ENCODE data around the gene MAP4K5. TPM values are rescaled to one million over a fixed set of nuclear protein-coding genes. Genes with fewer than 3 reads are reported as not detected.
A peak's percentile ranks its signal among the peaks of the same experiment; 100 is the strongest.

MAP4K5 gene
- total RNA-seq, 1 experiment from 2014 or later: 48.4 TPM

- DNase-seq: peak in 1 of 2 experiments; percentile 6
- Mint-ChIP-seq H3K36me3 (ENCODE audit: insufficient read depth, unreplicated experiment) (peaks cover 6% of the 10 kb centered on the region), H3K27me3 (ENCODE audit: insufficient read depth, unreplicated experiment) (no peaks in the 10 kb centered on the region), H3K9me3 (ENCODE audit: unreplicated experiment) (no peaks in the 10 kb centered on the region), H3K4me1 (ENCODE audit: low read depth, unreplicated experiment) (peaks cover 8% of the 10 kb centered on the region), H3K4me3 (ENCODE audit: unreplicated experiment) (no peak overlapping the region), H3K27ac (ENCODE audit: unreplicated experiment) (no peak overlapping the region)
- POLR2A ChIA-PET: no interaction called here
- no peaks in the 10 kb centered on the region for H3K27me3 ChIP-seq (replicated peaks; ENCODE audit: control insufficient read depth, insufficient read depth, low read length)
- CTCF ChIA-PET: interaction anchor here (0.6 to 1.0 kb wide), 2 partner anchors 41 to 250 kb away, joined by 3 to 4 read pairs; no protein-coding TSS in a partner anchor
- H3K9me3 ChIP-seq: no peaks in the 10 kb centered on the region
- BruUV-seq (replicated peaks): no TSS peak
- H3K4me1 ChIP-seq: peaks cover 12% of the 10 kb centered on the region
- TF ChIP-seq, protein P1, sequence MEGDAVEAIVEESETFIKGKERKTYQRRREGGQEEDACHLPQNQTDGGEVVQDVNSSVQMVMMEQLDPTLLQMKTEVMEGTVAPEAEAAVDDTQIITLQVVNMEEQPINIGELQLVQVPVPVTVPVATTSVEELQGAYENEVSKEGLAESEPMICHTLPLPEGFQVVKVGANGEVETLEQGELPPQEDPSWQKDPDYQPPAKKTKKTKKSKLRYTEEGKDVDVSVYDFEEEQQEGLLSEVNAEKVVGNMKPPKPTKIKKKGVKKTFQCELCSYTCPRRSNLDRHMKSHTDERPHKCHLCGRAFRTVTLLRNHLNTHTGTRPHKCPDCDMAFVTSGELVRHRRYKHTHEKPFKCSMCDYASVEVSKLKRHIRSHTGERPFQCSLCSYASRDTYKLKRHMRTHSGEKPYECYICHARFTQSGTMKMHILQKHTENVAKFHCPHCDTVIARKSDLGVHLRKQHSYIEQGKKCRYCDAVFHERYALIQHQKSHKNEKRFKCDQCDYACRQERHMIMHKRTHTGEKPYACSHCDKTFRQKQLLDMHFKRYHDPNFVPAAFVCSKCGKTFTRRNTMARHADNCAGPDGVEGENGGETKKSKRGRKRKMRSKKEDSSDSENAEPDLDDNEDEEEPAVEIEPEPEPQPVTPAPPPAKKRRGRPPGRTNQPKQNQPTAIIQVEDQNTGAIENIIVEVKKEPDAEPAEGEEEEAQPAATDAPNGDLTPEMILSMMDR (IDR thresholded peaks at IDR 0.05; ENCODE audit: insufficient read depth in 1 of 2, low read depth in 1 of 2, low read length in 1 of 2, severe bottlenecking in 1 of 2, unreplicated experiment in 1 of 2): no peak
- H3K4me3 ChIP-seq (ENCODE audit: low read depth, low read length): no peak overlapping the region
- intact Hi-C loops (cut with micrococcal nuclease; ENCODE audit: unreplicated experiment): loop anchor here (2.0 to 5.0 kb wide), 2 partner anchors 70 to 151 kb away; partner anchors contain the start of genes DMAC2L, L2HGDH and MAP4K5
- no peaks in the 10 kb centered on the region for H3K36me3 ChIP-seq (ENCODE audit: control insufficient read depth, insufficient read depth, low read length)
Observed at GRCh38 chr14:50381823-50382287, 150.5 kb downstream of the MAP4K5 start.

DNA sequence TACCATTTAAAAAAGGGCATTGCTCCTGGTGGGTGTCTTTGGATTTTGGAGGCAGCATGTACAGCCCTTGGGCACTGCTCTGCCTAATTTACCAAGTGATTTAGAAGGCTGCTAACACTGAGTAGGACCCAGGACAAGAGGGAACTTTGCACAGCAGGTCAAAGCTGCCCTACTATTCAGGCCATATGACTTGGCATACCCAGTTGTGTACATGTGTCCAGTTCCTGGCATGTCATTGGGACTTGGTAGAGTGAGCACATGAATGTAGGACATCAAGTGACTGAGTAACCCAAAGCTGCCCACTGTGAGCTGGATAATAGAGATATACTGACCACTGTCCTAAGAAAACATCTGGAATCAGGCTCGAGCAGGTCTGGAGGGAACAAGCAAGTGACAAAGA lies 151.4 kb downstream of the MAP4K5 start:
- Histone ChIP-seq H3K9me3 (no peaks in the 10 kb centered on the region), H3K36me3 (ENCODE audit: control insufficient read depth, insufficient read depth, low read length) (no peaks in the 10 kb centered on the region), H3K4me1 (peaks cover 12% of the 10 kb centered on the region), H3K4me3 (ENCODE audit: low read depth, low read length) (no peak overlapping the region), H3K27me3 (replicated peaks; ENCODE audit: control insufficient read depth, insufficient read depth, low read length) (no peaks in the 10 kb centered on the region)
- Mint-ChIP-seq H3K27me3 (ENCODE audit: insufficient read depth, unreplicated experiment) (no peaks in the 10 kb centered on the region), H3K27ac (ENCODE audit: unreplicated experiment) (no peak overlapping the region), H3K4me3 (ENCODE audit: unreplicated experiment) (no peak overlapping the region), H3K9me3 (ENCODE audit: unreplicated experiment) (no peaks in the 10 kb centered on the region), H3K36me3 (ENCODE audit: insufficient read depth, unreplicated experiment) (peaks cover 6% of the 10 kb centered on the region), H3K4me1 (ENCODE audit: low read depth, unreplicated experiment) (peaks cover 8% of the 10 kb centered on the region)
- intact Hi-C loops (cut with micrococcal nuclease; ENCODE audit: unreplicated experiment): loop anchor here (5.0 kb wide), 1 partner anchor 69 kb away; the partner anchor contains the start of genes DMAC2L and L2HGDH
- POLR2A ChIA-PET: no interaction called here
- CTCF ChIA-PET: interaction anchor here (1.0 kb wide), 1 partner anchor 40 kb away, joined by 3 read pairs; no protein-coding TSS in a partner anchor
- TF ChIP-seq, protein P1 (IDR thresholded peaks at IDR 0.05; ENCODE audit: insufficient read depth in 1 of 2, low read depth in 1 of 2, low read length in 1 of 2, severe bottlenecking in 1 of 2, unreplicated experiment in 1 of 2): no peak
- no TSS peak for BruUV-seq (replicated peaks)
- DNase-seq: no peak

GRCh38 chr14:50380455-50380854 lies 151.9 kb downstream of the MAP4K5 start:
- Mint-ChIP-seq H3K27ac (ENCODE audit: unreplicated experiment) (no peak overlapping the region), H3K36me3 (ENCODE audit: insufficient read depth, unreplicated experiment) (peaks cover 6% of the 10 kb centered on the region), H3K9me3 (ENCODE audit: unreplicated experiment) (no peaks in the 10 kb centered on the region), H3K27me3 (ENCODE audit: insufficient read depth, unreplicated experiment) (no peaks in the 10 kb centered on the region), H3K4me1 (ENCODE audit: low read depth, unreplicated experiment) (peaks cover 8% of the 10 kb centered on the region), H3K4me3 (ENCODE audit: unreplicated experiment) (no peak overlapping the region)
- H3K9me3 ChIP-seq: no peaks in the 10 kb centered on the region
- no peak for DNase-seq
- ChIA-PET CTCF (no interaction called here), POLR2A (no interaction called here)
- H3K27me3 ChIP-seq (replicated peaks; ENCODE audit: control insufficient read depth, insufficient read depth, low read length): no peaks in the 10 kb centered on the region
- H3K36me3 ChIP-seq (ENCODE audit: control insufficient read depth, insufficient read depth, low read length): no peaks in the 10 kb centered on the region
- BruUV-seq (replicated peaks): no TSS peak
- no peak overlapping the region for H3K4me3 ChIP-seq (ENCODE audit: low read depth, low read length)
- peaks cover 12% of the 10 kb centered on the region for H3K4me1 ChIP-seq
- TF ChIP-seq, protein P1 (IDR thresholded peaks at IDR 0.05; ENCODE audit: insufficient read depth in 1 of 2, low read depth in 1 of 2, low read length in 1 of 2, severe bottlenecking in 1 of 2, unreplicated experiment in 1 of 2): no peak
- intact Hi-C loops (cut with micrococcal nuclease; ENCODE audit: unreplicated experiment): loop anchor here (5.0 kb wide), 1 partner anchor 68 kb away; the partner anchor contains the start of genes DMAC2L and L2HGDH

Data from Caco-2 (cell line).